Keratinocyte (primary cell): Measurements from ENCODE around the gene MYH15. TPM values are rescaled to one million over a fixed set of nuclear protein-coding genes. Genes with fewer than 3 reads are reported as not detected.

ENCODE experiments used
- DNase-seq: peaks from one replicate; pipeline ENCODE4 v3.0.0-alpha.2; 2011; ENCODE audit warnings: low read depth, missing footprints, low spot score
- FAIRE-seq: peaks from 2 replicates; lab custom pipeline; 2011; peaks lifted over from hg19 to GRCh38; lab: Jason Lieb, UNC
- H2AFZ ChIP-seq: 2 replicates; pipeline ENCODE4 v1.6.0; 2012; ENCODE audit warnings: low read length, control low read depth, inconsistent platforms; ENCODE audit not compliant: control insufficient read depth
- H3K27ac ChIP-seq: 2 replicates; pipeline ENCODE4 v1.5.1; 2011; ENCODE audit warnings: low read length; ENCODE audit not compliant: control insufficient read depth, insufficient read depth
- H3K27me3 ChIP-seq: 3 replicates; pipeline ENCODE4 v1.6.0; 2011; ENCODE audit warnings: low read length; ENCODE audit not compliant: control insufficient read depth, insufficient read depth; ENCODE audit errors: extremely low read depth
- H3K36me3 ChIP-seq, 2 experiments: 2 replicates in 1 of 2; 3 replicates in 1 of 2; pipeline ENCODE4 v1.5.1; 2011; ENCODE audit warnings: low read length in 2 of 2, mild to moderate bottlenecking in 1 of 2; ENCODE audit not compliant: control insufficient read depth in 2 of 2, insufficient read depth in 2 of 2; ENCODE audit errors: extremely low read depth in 1 of 2
- H3K4me1 ChIP-seq: 3 replicates; pipeline ENCODE4 v1.5.1; 2011; ENCODE audit warnings: low read length; ENCODE audit not compliant: control insufficient read depth, insufficient read depth; ENCODE audit errors: extremely low read depth
- H3K4me2 ChIP-seq: 3 replicates; pipeline ENCODE4 v1.6.0; 2011; ENCODE audit warnings: low read depth, low read length; ENCODE audit not compliant: control insufficient read depth, insufficient read depth; ENCODE audit errors: extremely low read depth
- H3K4me3 ChIP-seq, 3 experiments: fragments of 200-600 bp in 1 of 3; sonication (generic) in 1 of 3; 2 replicates in 2 of 3; 3 replicates in 1 of 3; pipeline ENCODE4 v1.5.1; 2011 to 2016; ENCODE audit warnings: low read length in 3 of 3, mild to moderate bottlenecking in 3 of 3, control low read depth in 2 of 3, inconsistent platforms in 1 of 3, low read depth in 1 of 3, mixed read lengths in 1 of 3, mixed run types in 1 of 3, moderate library complexity in 1 of 3; ENCODE audit not compliant: control insufficient read depth in 2 of 3, insufficient read depth in 2 of 3; ENCODE audit errors: extremely low read depth in 1 of 3
- H3K79me2 ChIP-seq: 2 replicates; pipeline ENCODE4 v1.6.0; 2012; ENCODE audit warnings: low read length; ENCODE audit not compliant: control insufficient read depth, insufficient read depth
- H3K9ac ChIP-seq: 3 replicates; pipeline ENCODE4 v1.6.0; 2011; ENCODE audit warnings: low read length; ENCODE audit not compliant: control insufficient read depth, insufficient read depth; ENCODE audit errors: extremely low read depth
- H3K9me1 ChIP-seq: 3 replicates; pipeline ENCODE4 v1.6.0; 2011; ENCODE audit warnings: low read length; ENCODE audit not compliant: control insufficient read depth, insufficient read depth; ENCODE audit errors: extremely low read depth
- H3K9me3 ChIP-seq: 2 replicates; pipeline ENCODE4 v1.5.1; 2012; ENCODE audit warnings: low read depth, low read length; ENCODE audit not compliant: control insufficient read depth
- H4K20me1 ChIP-seq: 3 replicates; pipeline ENCODE4 v1.6.0; 2011; ENCODE audit warnings: low read length; ENCODE audit not compliant: control insufficient read depth, insufficient read depth; ENCODE audit errors: extremely low read depth
- EZH2 ChIP-seq: IDR thresholded peaks from one replicate; pipeline ENCODE4 v1.6.1; 2012; ENCODE audit warnings: inconsistent platforms, mild to moderate bottlenecking, low read length, moderate library complexity
- dilution Hi-C: fragments of 300-500 bp; cut with MboI; formaldehyde crosslinking; loops from one replicate; pipeline ENCODE4 v1.7.0; 2020; ENCODE audit warnings: low sequenced_read_pairs; ENCODE audit not compliant: extremely low pct_ligation_motif_present
- polyA plus RNA-seq, 5 experiments: library from polyadenylated mRNA; depleted of rRNA in 3 of 5; stranded (reverse) in 3 of 5; stranded (forward) in 1 of 5; unstranded in 1 of 5; fragments of >200 nt; gene quantifications; 1 replicate in 1 of 5; 2 replicates in 3 of 5; 3 replicates in 1 of 5; pipeline versions ENCODE4 v1.2.1 to v1.2.3, GENCODE V29; 2011 to 2012; ENCODE audit warnings: missing spikeins in 2 of 5, low read depth in 1 of 5, low replicate concordance in 1 of 5
- TF ChIP-seq, protein P1 (sequence below), 3 experiments: IDR thresholded peaks in 1 of 3; conservative IDR thresholded peaks in 1 of 3; optimal IDR thresholded peaks in 1 of 3; 2 replicates in 2 of 3; 3 replicates in 1 of 3; pipeline versions ENCODE3 to v1.5.1; 2011; ENCODE audit warnings: low read length in 3 of 3, mild to moderate bottlenecking in 3 of 3, moderate library complexity in 2 of 3, control low read depth in 1 of 3, inconsistent platforms in 1 of 3; ENCODE audit not compliant: insufficient read depth in 2 of 3; ENCODE audit errors: extremely low read depth in 1 of 3

MYH15 gene
- polyA plus RNA-seq, 1 donor (not counting 4 experiments of a cell fraction or from before 2014, with no cell fraction given): 0.87 TPM

GRCh38 chr3:108357042-108357441 lies 153.4 kb downstream of the MYH15 start:
- Histone ChIP-seq H3K36me3 (no peaks in the 10 kb centered on the region), H3K79me2 (no peaks in the 10 kb centered on the region), H3K9ac (no peak overlapping the region), H4K20me1 (no peaks in the 10 kb centered on the region), H3K9me1 (no peaks in the 10 kb centered on the region), H3K9me3 (no peaks in the 10 kb centered on the region), H3K27ac (no peak overlapping the region), H3K4me1 (no peaks in the 10 kb centered on the region), H3K4me2 (no peak overlapping the region), H2AFZ (no peak overlapping the region), H3K4me3 (no peak overlapping the region), H3K27me3 (no peaks in the 10 kb centered on the region)
- TF ChIP-seq, protein P1, sequence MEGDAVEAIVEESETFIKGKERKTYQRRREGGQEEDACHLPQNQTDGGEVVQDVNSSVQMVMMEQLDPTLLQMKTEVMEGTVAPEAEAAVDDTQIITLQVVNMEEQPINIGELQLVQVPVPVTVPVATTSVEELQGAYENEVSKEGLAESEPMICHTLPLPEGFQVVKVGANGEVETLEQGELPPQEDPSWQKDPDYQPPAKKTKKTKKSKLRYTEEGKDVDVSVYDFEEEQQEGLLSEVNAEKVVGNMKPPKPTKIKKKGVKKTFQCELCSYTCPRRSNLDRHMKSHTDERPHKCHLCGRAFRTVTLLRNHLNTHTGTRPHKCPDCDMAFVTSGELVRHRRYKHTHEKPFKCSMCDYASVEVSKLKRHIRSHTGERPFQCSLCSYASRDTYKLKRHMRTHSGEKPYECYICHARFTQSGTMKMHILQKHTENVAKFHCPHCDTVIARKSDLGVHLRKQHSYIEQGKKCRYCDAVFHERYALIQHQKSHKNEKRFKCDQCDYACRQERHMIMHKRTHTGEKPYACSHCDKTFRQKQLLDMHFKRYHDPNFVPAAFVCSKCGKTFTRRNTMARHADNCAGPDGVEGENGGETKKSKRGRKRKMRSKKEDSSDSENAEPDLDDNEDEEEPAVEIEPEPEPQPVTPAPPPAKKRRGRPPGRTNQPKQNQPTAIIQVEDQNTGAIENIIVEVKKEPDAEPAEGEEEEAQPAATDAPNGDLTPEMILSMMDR (optimal IDR thresholded peaks at IDR 0.05 in 1 of 3, IDR thresholded peaks at IDR 0.05 in 1 of 3, conservative IDR thresholded peaks at IDR 0.05 in 1 of 3; ENCODE audit: extremely low read depth in 1 of 3, insufficient read depth in 2 of 3, low read length in 3 of 3): no peak
- TF ChIP-seq EZH2: no peak
- FAIRE-seq: no peak
- no peak for DNase-seq
- dilution Hi-C loops: no loop called here

DNA sequence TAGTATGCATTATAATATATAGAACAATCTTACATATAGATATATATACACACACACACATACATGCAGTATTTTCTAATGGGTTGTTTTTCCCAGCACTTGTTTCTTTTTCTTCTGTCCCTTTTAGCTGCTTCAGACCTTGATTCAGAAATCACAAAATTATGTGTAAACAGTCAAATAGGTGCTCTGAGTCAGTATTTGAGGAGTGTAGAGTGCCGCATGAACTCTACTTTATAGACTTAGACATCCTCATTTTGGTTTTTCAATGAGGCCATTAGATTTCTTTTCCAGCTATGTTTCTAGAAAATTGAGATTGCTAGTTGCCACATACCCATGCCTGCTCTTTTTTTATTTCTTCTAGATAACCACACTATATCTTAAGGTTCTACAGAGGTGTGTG lies 155.8 kb downstream of the MYH15 start:
- no peak for DNase-seq
- no peaks in the 10 kb centered on the region for H3K4me1 ChIP-seq
- no peaks in the 10 kb centered on the region for H4K20me1 ChIP-seq
- H3K9me3 ChIP-seq: no peaks in the 10 kb centered on the region
- no peaks in the 10 kb centered on the region for H3K27me3 ChIP-seq
- H3K79me2 ChIP-seq: no peaks in the 10 kb centered on the region
- no peak overlapping the region for H3K27ac ChIP-seq
- no peak overlapping the region for H3K9ac ChIP-seq
- no peak overlapping the region for H3K4me3 ChIP-seq
- dilution Hi-C loops: no loop called here
- no peak overlapping the region for H3K4me2 ChIP-seq
- no peak overlapping the region for H2AFZ ChIP-seq
- TF ChIP-seq, protein P1 (optimal IDR thresholded peaks at IDR 0.05 in 1 of 3, IDR thresholded peaks at IDR 0.05 in 1 of 3, conservative IDR thresholded peaks at IDR 0.05 in 1 of 3; ENCODE audit: extremely low read depth in 1 of 3, insufficient read depth in 2 of 3, low read length in 3 of 3): no peak
- TF ChIP-seq EZH2: no peak
- H3K9me1 ChIP-seq: no peaks in the 10 kb centered on the region
- no peaks in the 10 kb centered on the region for H3K36me3 ChIP-seq
- FAIRE-seq: no peak
